OCI-LY1 (cell line): ENCODE results near the gene RALB.

ENCODE experiments used
- H2AFZ ChIP-seq: fragments of 200-600 bp; sonication (generic), shearing (Covaris generic); 2 replicates; pipeline ENCODE4 v1.6.0; 2014; ENCODE audit warnings: antibody characterized with exemption, mild to moderate bottlenecking, low read length
- H3F3A ChIP-seq: fragments of 200-600 bp; sonication (generic), shearing (Covaris generic); 2 replicates; pipeline ENCODE4 v1.6.0; 2014; ENCODE audit warnings: mild to moderate bottlenecking, antibody characterized with exemption, low read length, moderate library complexity; ENCODE audit not compliant: insufficient read depth
- H3K27ac ChIP-seq: fragments of 200-600 bp; sonication (generic); 2 replicates; pipeline ENCODE4 v1.5.1; 2014; ENCODE audit warnings: low read length, mixed run types, mild to moderate bottlenecking, low read depth; ENCODE audit not compliant: poor library complexity, severe bottlenecking
- H3K27me3 ChIP-seq: fragments of 200-600 bp; sonication (generic); 2 replicates; pipeline ENCODE4 v1.6.0; 2014; ENCODE audit warnings: antibody characterized with exemption, mild to moderate bottlenecking, low read length, moderate library complexity; ENCODE audit not compliant: insufficient read depth
- H3K36me3 ChIP-seq: fragments of 200-600 bp; sonication (generic); 2 replicates; pipeline ENCODE4 v1.6.1; 2014; ENCODE audit warnings: mild to moderate bottlenecking, antibody characterized with exemption, low read length, moderate library complexity, mixed read lengths; ENCODE audit not compliant: insufficient read depth
- H3K4me1 ChIP-seq: fragments of 200-600 bp; sonication (generic); 2 replicates; pipeline ENCODE4 v1.5.1; 2014; ENCODE audit warnings: mild to moderate bottlenecking, low read length, moderate library complexity; ENCODE audit not compliant: insufficient read depth, severe bottlenecking
- H3K4me2 ChIP-seq: fragments of 200-600 bp; sonication (generic), shearing (Covaris generic); 2 replicates; pipeline ENCODE4 v1.6.1; 2014; ENCODE audit warnings: low read length
- H3K4me3 ChIP-seq: fragments of 200-600 bp; sonication (generic); 2 replicates; pipeline ENCODE4 v1.5.1; 2014; ENCODE audit warnings: low read length, low read depth, mild to moderate bottlenecking, mixed read lengths; ENCODE audit not compliant: poor library complexity, severe bottlenecking
- H3K79me2 ChIP-seq: fragments of 200-600 bp; shearing (Covaris generic); 2 replicates; pipeline ENCODE4 v1.6.1; 2016; ENCODE audit warnings: mixed run types, low read length, mixed read lengths; ENCODE audit not compliant: insufficient read depth
- H3K9ac ChIP-seq: fragments of 200-600 bp; sonication (generic), shearing (Covaris generic); 2 replicates; pipeline ENCODE4 v1.6.1; 2014; ENCODE audit warnings: mild to moderate bottlenecking, low read length, mixed read lengths
- H3K9me2 ChIP-seq: fragments of 200-600 bp; sonication (generic), shearing (Covaris generic); 2 replicates; pipeline ENCODE4 v1.6.1; 2014; ENCODE audit warnings: low read depth, mild to moderate bottlenecking, low read length, mixed read lengths
- H3K9me3 ChIP-seq: fragments of 200-600 bp; shearing (Covaris generic); 2 replicates; pipeline ENCODE4 v1.6.1; 2014; ENCODE audit warnings: low read length, mixed read lengths
- H4K20me1 ChIP-seq: fragments of 200-600 bp; sonication (generic), shearing (Covaris generic); 2 replicates; pipeline ENCODE4 v1.6.0; 2016; ENCODE audit warnings: mild to moderate bottlenecking, low read length; ENCODE audit not compliant: insufficient read depth
- CTCF ChIP-seq: fragments of 200-600 bp; sonication (generic), shearing (Covaris generic); IDR thresholded peaks from 2 replicates; pipeline ENCODE4 v1.5.1; 2017; ENCODE audit warnings: mild to moderate bottlenecking, antibody characterized with exemption, low read length, moderate library complexity, mixed read lengths
- EZH2 ChIP-seq: fragments of 200-600 bp; sonication (generic), shearing (Covaris generic); IDR thresholded peaks from 2 replicates; pipeline ENCODE4 v1.8.0; 2017; ENCODE audit warnings: borderline replicate concordance, mixed run types, mild to moderate bottlenecking, antibody characterized with exemption, low read length, moderate library complexity, mixed read lengths

Gene RALB

DNA sequence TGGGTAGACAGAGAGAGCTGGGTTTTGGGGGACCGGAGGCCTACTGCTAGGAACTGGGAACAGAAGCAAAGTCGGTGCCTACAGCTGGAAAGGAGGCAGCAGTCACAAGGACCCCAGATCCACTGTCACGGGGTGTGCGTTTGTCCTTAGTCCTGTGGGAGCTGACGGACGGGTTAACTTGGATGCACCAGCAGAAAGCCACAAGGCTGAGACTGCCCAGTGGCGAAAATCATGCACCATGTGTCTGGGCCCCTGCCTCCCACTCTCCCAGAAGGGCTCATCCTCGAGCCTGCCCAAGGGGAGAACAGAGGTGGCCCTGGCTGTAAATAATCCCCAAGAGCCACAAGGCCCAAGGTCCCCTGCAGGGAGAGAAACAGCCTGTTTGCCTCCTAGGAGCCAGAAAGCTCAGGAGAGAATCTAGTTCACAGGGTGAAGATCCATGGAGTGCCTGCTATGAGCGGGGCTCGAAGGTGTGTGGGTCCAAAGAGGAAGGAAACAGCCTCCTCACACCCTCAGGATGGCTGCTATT, 11.7 kb upstream of the RALB start:
- no peaks in the 10 kb centered on the region for H3K9me2 ChIP-seq
- no peak overlapping the region for H3K4me3 ChIP-seq
- H2AFZ ChIP-seq: no peak overlapping the region
- no peaks in the 10 kb centered on the region for H4K20me1 ChIP-seq
- no peak overlapping the region for H3K4me2 ChIP-seq
- no peaks in the 10 kb centered on the region for H3K4me1 ChIP-seq
- no peaks in the 10 kb centered on the region for H3K27me3 ChIP-seq
- H3F3A ChIP-seq: no peaks in the 10 kb centered on the region
- H3K79me2 ChIP-seq: no peaks in the 10 kb centered on the region
- H3K27ac ChIP-seq: no peak overlapping the region
- no peak overlapping the region for H3K9ac ChIP-seq
- no peaks in the 10 kb centered on the region for H3K9me3 ChIP-seq
- H3K36me3 ChIP-seq: no peaks in the 10 kb centered on the region
- no peak for TF ChIP-seq EZH2
- no peak for TF ChIP-seq CTCF

DNA sequence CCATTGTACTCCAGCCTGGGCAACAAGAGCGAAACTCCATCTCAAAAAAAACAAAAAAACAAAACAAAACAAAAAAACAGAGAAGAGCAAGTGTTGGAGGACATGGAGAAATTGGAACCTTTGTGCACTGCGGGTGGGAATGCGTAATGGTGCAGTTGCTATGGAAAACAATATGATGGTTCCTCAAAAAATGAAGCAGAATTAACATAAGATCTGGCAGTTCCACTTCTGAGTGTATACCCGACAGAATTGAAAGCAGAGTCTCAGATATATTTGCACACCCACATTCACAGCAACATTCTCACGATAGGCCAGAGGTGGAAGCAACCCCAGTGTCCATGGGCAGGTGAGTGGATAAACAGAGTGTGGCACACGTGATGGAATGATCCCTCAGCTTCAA, 11.0 kb upstream of the RALB start:
- H3K36me3 ChIP-seq: no peaks in the 10 kb centered on the region
- H3K27ac ChIP-seq: no peak overlapping the region
- H3K4me1 ChIP-seq: no peaks in the 10 kb centered on the region
- H3K27me3 ChIP-seq: no peaks in the 10 kb centered on the region
- H4K20me1 ChIP-seq: no peaks in the 10 kb centered on the region
- no peak overlapping the region for H3K9ac ChIP-seq
- no peak overlapping the region for H2AFZ ChIP-seq
- H3F3A ChIP-seq: no peaks in the 10 kb centered on the region
- H3K9me2 ChIP-seq: no peaks in the 10 kb centered on the region
- H3K4me3 ChIP-seq: no peak overlapping the region
- TF ChIP-seq CTCF: no peak
- TF ChIP-seq EZH2: no peak
- H3K4me2 ChIP-seq: no peak overlapping the region
- H3K9me3 ChIP-seq: no peaks in the 10 kb centered on the region
- no peaks in the 10 kb centered on the region for H3K79me2 ChIP-seq

GRCh38 chr2:120243211-120243610, 9.4 kb upstream of the RALB start:
- Histone ChIP-seq H3K27me3 (no peaks in the 10 kb centered on the region), H3K9ac (no peak overlapping the region), H3K9me2 (no peaks in the 10 kb centered on the region), H3K9me3 (no peaks in the 10 kb centered on the region), H4K20me1 (no peaks in the 10 kb centered on the region), H3K4me2 (no peak overlapping the region), H3K79me2 (no peaks in the 10 kb centered on the region), H3K4me1 (no peaks in the 10 kb centered on the region), H3K27ac (no peak overlapping the region), H2AFZ (no peak overlapping the region), H3K4me3 (no peak overlapping the region), H3F3A (no peaks in the 10 kb centered on the region), H3K36me3 (no peaks in the 10 kb centered on the region)
- TF ChIP-seq CTCF (no peak), EZH2 (no peak)
